LoVo (cell line): ENCODE results near the gene MAP3K15.

ENCODE experiments used
- DNase-seq: peaks from one replicate; pipeline ENCODE4 v3.0.0-alpha.2; 2016; ENCODE audit warnings: low spot score

The MAP3K15 gene

GRCh38 chrX:19514791-19515614 lies at the start of gene MAP3K15:
Gene MAP3K15, minus strand, starts transcription at chrX:19515508. Its CDS starts 247 bp downstream, at chrX:19515261.
- DNase-seq = peak; percentile 42

GRCh38 chrX:19564606-19565005 lies 49.3 kb upstream of the MAP3K15 start:
- DNase-seq = no peak

- no peak for DNase-seq
Observed at GRCh38 chrX:19563746-19564145, 48.4 kb upstream of the MAP3K15 start.

GRCh38 chrX:19563327-19563726 lies 48.0 kb upstream of the MAP3K15 start:
- no peak for DNase-seq

GRCh38 chrX:19560611-19561010 lies 45.3 kb upstream of the MAP3K15 start:
- DNase-seq = no peak

GRCh38 chrX:19557822-19558221 lies 42.5 kb upstream of the MAP3K15 start:
- DNase-seq = no peak

- no peak for DNase-seq
Observed at GRCh38 chrX:19556202-19556601, 40.9 kb upstream of the MAP3K15 start.

GRCh38 chrX:19555683-19556082 lies 40.4 kb upstream of the MAP3K15 start:
- DNase-seq = no peak

GRCh38 chrX:19555236-19555635 lies 39.9 kb upstream of the MAP3K15 start:
- no peak for DNase-seq

- no peak for DNase-seq
Observed at GRCh38 chrX:19554786-19555185, 39.5 kb upstream of the MAP3K15 start.

GRCh38 chrX:19552793-19553192 lies 37.5 kb upstream of the MAP3K15 start:
- no peak for DNase-seq

- DNase-seq = no peak
Observed at GRCh38 chrX:19549838-19550237, 34.5 kb upstream of the MAP3K15 start.

- no peak for DNase-seq
Observed at GRCh38 chrX:19548934-19549333, 33.6 kb upstream of the MAP3K15 start.

- no peak for DNase-seq
Observed at GRCh38 chrX:19548279-19548678, 33.0 kb upstream of the MAP3K15 start.

GRCh38 chrX:19545651-19546050 lies 30.3 kb upstream of the MAP3K15 start:
- no peak for DNase-seq

- peak; percentile 26 for DNase-seq
Observed at GRCh38 chrX:19544693-19545305, 29.5 kb upstream of the MAP3K15 start.

GRCh38 chrX:19543951-19544381 lies 28.7 kb upstream of the MAP3K15 start:
- no peak for DNase-seq

- no peak for DNase-seq
Observed at GRCh38 chrX:19543020-19543715, 27.9 kb upstream of the MAP3K15 start.

- DNase-seq = no peak
Observed at GRCh38 chrX:19541931-19542330, 26.6 kb upstream of the MAP3K15 start.

GRCh38 chrX:19541196-19541595 lies 25.9 kb upstream of the MAP3K15 start:
- no peak for DNase-seq

GRCh38 chrX:19540076-19540475 lies 24.8 kb upstream of the MAP3K15 start:
- DNase-seq = no peak

- DNase-seq = no peak
Observed at GRCh38 chrX:19539665-19540064, 24.4 kb upstream of the MAP3K15 start.

GRCh38 chrX:19535476-19535875 lies 20.2 kb upstream of the MAP3K15 start:
- no peak for DNase-seq
